ENCODE measurements around the gene CCDC102B.
"Not testable (repeated sequence)": the region's sequence is repeated elsewhere in the genome, so short reads cannot be mapped to it uniquely, and the experiment has no call there.

The CCDC102B gene

DNA sequence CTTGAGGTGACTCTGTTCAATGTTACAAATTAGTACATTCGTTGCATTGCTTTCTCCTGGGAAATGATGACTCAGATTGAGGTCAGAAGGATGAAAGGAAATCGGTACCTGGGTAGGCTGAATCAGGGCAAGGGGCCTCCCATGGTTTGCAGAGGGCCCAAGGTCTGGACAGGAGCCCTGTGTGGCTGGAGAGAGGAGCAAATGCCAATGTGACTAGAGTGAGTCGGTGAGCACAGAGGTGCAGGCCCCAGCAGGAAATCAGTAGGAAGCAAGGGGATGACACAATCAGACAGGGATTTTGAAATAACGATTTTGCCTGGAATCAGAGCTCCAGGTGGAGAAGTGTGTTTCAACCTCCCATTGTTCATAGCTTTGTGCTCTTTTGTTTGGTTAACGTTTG is 118.9 kb downstream of the CCDC102B start:
- DNase-seq, result no peak

DNA sequence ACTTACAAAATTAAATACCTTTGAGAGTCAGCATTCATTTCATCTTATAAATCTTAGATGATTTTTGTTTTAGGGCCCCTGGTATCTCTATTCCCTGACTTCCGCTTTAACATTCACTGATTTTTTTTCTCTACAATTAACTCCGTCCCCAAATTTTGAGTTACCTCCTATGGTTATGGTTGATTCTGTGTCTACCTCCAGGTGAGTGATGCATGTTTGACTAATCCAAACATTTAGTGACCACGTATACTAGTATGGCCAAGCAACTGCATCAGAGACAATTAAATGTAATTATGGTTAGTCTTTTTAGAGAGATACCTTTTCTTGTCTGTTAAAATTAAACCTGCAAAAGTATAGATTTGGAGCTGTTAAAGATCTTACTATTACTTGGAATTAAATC is 120.3 kb downstream of the CCDC102B start:
- no peak for DNase-seq

DNA sequence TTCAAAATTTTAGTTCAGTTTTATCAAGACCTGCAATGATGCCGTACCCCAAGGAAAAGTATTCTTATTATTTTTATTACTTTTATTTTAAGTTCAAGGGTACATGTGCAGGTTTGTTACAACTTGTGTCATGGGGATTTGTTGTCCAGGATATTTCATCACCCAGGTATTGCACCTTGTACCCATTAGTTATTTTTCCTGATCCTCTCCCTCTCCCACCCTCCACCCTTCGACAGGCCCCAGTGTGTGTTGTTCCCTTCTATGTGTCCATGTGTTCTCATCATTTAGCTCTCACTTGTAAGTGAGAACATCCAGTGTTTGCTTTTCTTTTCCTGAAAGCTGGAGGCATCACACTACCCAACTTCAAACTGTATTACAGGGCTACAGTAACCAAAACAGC is 122.0 kb downstream of the CCDC102B start:
- DNase-seq, result no peak

DNA sequence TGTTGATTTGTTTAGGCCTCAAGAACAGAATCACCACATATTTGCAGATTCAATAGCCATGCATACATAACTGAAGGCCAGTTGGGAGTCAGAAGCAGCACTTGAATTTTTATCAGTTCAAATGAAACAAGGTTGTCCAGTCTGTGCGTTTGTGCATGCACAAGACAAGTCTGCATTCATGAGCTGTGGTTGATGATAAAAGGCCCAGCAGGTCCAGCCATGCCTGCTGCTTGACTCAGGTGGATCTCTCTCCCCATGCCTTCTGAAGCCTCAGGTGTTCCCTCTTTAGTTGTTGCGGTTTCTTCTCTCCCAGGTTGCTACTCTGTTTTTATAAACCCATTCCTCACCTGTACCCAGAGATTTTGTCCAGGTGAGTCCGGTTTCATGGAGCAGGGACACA is 124.5 kb downstream of the CCDC102B start:
- DNase-seq, result no peak

DNA sequence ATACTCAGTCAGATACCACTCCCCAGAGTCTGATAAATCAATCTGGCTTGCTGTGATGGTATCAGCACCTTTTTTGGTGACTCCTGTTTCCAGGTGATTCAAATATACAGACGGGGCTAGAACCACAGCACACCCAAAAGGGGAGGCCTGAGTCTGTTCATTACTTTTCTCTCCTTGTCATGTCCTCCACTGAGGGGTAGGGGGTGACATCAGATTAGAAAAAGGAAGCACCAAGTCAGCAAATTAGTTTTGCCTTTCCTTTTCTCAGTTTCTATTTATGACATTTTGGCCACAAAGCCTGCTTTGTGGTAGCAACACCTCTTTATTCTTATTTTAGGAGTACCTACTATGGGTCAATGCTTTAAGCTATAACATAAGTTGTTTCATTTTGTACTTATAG is 127.4 kb downstream of the CCDC102B start:
- DNase-seq, result no peak

DNA sequence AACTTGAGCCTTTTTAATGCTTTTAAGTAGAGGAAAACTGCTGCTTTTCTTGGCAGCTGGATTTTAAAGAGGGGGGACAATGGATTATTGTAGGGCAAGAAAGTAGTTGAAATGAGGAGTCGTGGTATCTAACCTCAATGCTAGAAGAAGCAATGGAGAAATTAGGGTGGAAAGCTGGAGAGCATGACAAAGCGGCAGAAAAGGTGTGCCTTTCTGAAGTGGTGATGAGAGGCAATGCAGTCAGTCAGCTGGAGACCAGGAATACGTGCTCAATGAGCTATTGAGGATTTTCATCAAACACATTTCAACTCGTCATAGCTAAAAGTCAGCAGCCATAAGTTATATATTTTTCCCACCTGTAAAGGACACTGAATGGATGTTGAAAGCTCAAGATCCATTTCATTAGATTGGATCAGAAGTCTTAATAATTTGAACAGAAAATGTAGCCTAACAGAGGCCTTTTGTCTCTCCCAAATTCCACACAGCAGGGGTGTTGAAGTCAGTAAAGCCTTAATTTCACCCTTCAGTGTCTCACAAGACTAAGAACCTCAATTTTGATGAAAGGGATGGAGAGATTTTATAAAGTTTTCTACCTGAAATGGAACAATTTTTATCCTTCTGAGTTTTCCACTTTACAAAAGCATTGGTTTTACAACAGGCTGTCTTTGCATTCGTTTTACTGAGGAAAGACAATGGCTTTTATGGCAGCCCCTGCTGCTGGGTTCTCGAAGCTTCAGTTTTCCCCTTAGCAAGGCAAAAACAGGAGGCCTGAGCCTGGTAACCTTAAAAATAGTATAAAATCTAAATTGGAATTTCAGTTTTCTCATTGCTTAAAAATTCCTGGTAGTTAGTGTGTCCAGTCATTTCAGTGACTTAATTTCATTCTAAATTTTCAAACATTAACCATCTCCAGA is 131.1 kb downstream of the CCDC102B start:
- no peak for DNase-seq

DNA sequence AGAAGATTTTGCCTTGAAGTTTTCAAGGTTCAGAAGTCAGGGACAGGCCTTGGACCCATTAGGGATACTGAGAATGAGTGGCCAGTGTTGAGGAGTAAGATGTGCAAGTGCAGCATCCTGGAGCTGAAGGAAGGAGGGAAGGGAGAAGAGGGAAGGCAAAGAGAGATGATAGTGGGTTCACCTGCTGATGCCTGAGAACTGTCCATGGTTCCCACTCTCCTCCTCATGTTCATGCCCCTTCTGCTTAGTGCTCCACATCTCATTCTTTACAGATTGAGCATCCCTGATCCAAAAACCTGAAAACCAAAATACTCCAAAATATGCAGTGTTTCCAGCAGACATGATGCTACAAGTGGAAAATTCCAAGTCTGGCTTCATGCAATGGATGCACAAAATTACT is 137.8 kb downstream of the CCDC102B start:
- no peak for DNase-seq

DNA sequence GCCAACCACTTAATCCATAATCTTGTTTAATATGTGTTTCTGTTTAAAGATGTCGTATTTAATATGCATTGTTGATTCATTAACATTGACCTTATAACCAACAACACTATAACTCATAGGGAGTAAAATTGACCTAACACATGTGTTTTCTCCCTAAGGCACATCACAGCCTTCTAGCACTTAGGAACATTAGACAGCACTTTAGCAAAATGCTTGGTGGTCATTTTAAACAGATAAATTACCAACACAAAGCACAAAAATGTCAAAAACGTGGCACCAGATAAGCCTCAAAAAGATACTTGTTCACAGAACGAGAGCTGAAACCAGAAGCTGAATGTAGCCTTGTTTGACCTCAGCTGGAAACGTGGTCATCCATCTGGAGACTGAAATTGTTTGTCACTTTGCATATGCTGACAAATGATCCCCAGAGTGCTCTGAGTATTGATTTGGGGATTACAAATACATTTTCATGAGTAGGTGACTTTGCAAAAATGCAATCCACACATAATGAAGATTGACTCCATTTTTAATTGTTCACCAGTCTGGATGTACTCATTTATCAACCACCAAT is 139.2 kb downstream of the CCDC102B start:
- no peak for DNase-seq

DNA sequence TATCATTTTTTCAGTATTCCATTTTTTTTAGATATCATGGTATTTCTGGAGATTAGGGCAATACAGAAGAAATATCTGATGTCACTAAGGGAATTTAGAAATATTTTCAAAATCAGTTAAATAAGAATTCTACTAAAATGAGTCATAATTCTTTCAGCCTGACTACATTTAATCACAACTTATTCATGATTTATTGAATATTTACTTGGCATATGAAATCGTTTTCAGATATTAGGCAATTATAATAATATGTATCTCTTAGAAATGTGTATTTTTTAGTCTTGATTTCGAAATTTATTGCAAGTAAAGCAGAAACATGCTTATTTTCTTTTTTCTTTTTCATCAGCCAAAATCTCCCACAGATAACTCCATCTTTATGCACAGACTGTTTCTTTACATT is 142.2 kb downstream of the CCDC102B start:
- no peak for DNase-seq

DNA sequence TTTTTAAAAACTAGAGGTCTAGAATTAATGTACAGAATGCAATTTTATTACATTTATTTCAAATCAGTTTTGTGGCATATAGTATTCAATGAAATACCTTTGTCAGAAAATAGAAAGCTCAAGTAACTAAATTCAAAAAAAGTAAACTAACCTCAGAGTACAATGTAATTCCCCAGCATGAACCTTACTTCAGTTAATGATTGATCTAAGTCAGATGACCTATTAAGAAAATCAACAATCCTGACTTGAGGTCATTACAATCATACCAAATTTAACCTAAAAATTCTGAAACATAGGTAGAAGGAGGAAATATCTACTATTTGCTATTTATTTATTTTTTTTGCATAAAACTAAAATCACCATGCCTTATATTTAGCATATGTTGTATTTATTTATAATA is 142.9 kb downstream of the CCDC102B start:
- no peak for DNase-seq

DNA sequence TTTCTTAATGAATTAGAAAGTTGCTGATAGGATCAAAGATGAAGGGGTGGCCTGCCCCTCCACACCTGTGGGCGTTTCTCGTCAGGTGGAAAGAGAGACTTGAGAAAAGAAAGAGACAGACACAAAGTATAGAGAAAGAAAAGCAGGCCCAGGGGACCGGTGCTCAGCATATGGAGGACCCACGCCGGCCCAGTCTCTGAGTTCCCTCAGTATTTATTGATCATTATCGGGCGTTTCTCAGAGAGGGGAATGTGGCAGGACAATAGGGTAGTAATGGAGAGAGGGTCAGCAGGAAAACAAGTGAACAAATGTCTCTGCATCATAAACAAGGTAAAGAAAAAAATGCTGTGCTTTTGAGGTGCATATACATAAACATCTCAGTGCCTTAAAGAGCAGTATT is 144.3 kb downstream of the CCDC102B start:
- DNase-seq, result no peak

DNA sequence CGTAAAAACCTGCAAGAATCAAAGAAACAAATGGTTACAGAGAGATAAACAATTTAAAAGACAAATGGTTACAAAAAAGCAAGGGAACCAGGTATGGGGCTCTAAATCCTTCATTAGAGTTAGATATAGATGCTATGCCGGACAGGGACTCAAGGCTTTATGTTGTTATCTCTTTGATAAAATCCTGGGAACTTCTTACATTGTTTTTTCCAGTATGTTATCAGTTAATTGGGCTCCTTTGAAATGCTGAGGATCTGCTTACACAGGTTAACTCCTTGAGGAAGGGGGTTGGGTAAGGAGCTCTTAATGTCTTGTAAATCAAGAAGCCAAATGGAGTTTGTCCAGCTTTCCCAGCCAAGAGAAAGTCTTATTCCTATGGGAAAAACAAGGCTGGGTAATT is 146.0 kb downstream of the CCDC102B start:
- not testable (repeated sequence) for DNase-seq

DNA sequence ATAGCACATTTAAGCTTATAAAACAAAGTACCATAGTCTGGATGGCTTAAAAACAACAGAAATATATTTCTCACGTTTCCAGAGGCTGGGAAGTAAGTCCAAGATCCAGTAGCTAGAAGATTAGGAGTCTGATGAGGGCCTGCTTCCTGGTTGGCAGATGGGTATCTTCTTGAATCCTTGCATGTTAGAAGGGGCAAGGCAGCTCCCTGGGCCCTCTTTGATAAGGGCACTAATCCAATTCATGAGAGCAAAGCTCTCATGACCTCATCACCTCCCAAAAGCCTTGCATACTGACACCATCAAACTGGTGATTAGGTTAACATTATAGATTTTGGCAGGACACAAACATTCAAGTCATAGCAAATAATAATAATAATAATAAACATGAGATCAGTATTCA is 146.4 kb downstream of the CCDC102B start:
- no peak for DNase-seq

DNA sequence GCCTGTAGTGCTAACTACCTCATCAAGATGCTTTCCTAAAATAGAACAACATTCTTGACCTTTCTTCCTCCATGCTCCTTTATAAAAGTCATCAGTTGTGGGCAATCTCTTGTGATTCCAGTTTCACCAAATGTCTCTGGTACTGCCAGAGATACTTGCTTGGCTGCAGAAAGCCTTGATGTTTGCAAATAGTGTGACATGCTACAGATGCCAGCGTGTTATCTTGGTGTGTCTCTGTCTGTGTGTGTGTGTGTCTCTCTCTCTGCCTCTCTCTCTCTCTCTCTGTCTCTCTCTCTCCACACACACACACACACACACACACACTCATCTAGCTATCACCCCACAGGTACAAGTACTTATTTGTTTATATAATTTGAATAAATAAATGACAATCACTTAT is 146.9 kb downstream of the CCDC102B start:
- DNase-seq, result no peak

DNA sequence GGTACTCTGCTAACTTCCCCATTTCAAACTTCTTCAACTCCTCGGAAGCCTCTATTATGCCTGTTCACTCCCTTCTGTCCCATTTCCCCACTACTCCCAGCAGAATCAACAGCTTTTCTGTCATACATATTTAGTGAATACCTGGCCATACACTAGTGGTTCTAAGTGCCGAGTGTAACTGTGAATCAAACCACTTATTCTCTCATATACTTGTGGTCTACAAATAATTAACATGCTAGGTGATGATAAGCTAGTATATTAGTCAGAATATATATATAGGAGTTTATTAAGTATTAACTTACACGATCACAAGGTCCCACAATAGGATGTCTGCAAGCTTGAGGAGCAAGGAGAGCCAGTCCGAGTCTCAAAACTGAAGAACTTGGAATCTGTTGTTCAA is 150.7 kb downstream of the CCDC102B start:
- DNase-seq, result no peak

DNA sequence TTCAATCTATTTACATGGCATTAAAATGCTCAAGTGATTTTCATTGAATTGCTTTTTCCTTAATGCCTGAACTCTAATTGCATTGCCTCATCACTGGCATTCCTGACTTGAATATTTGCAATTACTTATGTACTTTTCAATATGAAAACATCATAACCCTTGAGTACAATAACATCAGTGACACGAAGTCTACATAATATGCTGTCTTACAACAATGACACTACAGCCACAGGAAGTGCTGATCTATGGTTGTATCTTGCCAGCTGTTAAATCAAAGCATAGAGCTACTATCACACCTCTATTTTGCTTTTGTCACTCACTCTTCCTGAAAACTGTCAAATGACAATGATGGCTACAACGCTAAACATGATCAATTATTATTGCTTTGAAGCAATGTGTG is 156.9 kb downstream of the CCDC102B start:
- no peak for DNase-seq

DNA sequence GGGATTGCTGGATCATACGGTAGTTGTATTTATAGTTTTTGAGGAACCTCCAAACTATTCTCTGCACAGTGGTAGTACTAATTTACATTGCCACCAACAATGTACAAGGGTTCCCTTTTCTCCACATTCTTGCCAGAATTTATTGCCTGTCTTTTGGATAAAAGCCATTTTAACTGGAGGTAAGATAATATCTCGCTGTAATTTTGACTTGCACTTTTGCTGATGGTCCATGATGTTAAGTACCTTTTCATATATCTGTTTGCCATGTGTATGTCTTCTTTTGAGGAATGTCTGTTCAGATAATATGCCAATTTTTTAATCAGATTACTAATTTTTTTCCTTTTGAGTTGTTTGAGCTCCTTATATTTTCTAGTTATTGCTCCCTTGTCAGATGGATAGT is 158.8 kb downstream of the CCDC102B start:
- no peak for DNase-seq

DNA sequence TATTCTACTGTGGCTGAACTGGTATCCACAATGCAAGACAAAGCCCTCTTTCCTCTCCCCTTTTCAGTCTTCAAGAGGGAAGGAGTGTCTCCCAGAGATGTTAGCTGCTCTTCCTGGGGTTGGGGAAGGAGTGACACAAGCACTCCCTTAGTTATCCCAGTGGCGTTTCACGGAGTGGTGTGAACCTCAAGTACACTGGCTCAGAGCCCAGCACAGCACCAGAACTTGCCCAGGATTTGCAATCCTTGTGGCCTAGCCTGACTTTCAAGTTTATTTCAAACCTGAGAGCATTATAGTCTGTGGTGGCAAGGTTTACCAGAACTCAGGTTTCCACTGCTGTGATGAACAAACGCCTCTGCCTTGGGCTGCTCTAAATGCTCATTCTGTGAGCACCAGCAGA is 162.5 kb downstream of the CCDC102B start:
- DNase-seq, result no peak

DNA sequence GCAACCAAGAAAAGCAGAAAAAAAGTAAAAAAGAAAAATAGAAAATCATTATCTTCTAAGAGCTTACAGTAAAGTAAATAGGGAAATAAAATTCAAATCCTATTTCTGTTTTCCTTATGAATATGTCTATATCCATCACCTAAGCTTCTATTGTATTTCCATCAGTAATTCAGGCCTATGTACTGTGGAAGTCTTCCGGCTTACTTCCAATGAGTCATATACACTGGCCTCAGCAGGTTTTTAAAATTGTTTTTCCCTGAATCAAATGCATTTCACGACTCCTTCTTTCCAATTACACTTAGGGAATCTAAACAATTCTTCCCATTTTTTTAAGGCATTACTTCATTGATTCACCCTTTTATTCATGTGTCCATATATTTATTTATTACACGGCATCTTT is 164.7 kb downstream of the CCDC102B start:
- no peak for DNase-seq

DNA sequence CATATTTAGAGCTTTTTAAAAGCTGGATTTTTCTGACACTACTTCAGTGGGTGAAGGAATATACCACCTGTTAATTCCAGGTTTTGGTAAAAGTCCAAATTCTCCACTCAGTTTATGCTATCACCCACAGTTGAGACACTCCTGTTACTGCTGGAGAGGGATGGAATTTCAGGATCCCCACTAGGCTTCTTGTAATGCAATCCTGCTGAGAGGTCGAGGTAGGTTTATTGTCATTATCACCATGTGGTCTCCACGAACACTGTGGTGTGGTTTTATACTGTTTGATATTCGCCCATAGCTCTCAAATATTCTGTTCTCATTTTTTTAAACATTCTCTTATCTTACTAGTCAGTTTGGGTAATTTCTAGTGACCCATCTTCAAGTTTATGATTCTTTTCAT is 167.9 kb downstream of the CCDC102B start:
- DNase-seq, result no peak

DNA sequence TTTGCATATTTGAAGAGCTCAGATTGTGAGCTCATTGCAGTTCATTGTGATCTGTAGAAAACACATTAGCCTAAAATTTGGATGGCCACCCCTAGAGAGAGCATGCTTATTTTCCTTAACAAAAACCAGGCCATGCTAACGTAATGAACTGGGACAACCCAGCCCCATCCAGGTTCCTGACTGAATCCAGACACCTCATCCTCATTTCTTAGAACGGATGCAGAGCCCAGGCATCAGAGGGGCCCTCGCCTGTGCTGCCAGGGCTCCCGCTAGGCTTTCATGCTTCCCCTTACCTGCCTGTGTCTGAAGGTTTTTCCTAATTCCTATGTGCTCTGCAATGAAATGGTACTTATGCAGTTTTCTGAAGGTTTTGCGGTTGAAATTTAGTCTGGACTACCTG is 171.1 kb downstream of the CCDC102B start:
- no peak for DNase-seq

DNA sequence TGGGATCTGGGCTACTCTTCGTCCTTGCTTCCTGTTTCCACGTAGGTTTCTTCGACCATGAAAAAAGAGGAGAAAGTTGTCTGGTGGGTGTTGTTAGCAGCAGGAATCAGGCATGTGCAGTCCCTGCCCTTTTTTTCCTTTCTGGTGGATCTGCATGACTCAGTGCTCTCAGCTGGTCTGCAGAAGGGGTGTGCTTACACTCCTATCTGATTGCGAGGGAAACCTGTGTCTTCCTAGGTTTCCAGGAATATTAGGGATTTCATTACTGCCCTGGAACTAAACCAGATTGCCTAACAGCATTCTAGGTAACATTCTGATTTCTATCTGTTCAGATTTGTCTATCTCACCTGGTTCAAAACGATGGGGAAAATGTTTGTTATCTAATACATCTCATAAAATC is 174.3 kb downstream of the CCDC102B start:
- DNase-seq, result no peak

DNA sequence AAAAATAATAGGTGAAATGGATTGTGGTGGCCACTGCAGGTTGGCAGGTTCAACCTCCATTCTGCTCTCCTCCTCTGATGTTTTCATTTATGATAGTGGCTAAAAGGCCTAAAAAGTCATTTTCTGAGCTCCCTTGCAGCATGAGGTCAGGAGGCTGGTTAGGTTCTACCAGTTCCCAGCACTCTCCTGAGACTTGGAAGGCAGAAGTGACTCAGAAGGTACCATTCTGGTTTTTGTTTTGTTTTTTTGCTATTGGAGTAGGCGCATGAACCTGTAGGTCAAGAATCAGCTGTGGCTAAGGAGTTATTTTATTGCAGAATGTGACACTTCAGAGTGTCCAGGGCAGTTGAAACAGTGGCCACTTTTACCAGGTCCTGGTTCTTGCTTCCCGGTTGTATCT is 181.9 kb downstream of the CCDC102B start:
- DNase-seq, result no peak

DNA sequence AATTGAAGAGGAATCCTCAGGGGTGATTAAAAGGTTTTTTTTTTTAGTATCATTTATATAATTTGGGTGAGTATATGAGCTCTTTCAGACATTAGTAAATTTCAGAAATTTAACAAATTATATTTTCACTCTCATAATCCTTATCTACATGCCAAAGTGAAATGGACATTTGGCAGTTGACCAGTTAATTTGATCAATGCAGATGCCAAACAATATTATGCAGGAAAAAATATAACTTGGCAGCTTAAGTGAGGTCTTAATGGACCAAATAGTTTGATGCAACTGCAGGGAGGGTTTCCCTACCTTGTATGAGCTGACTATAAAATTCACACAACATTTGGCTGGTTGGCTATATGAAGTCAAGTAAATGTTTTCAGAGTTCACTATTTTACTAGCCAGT is 185.2 kb downstream of the CCDC102B start:
- DNase-seq, result no peak

DNA sequence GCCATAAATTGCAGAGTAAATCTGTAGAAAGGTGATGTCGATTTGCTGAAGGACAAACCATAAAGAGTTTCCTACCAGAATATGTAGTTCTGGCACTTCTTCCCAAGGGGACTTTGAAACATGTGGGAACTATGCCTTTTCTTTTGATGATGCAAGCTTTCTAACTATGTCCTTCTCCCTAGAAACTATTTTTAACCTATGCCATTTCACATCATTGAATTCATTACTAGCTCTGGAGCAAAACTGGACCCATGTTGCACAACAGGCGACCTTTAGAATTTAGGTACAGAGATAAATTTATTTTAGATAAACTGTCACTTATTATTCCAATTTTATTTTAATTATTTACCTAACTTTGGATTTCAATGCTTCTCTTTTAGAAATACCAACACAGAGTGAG is 186.5 kb downstream of the CCDC102B start:
- DNase-seq, result no peak

Measured in activated CD8-positive, alpha-beta memory T cell treated with anti-CD3 and anti-CD28 coated beads, Interleukin-2, amount 50 U/mL, for 48 hours (primary cell).